ENCODE data around the gene DGKG. TPM values are rescaled to one million over a fixed set of nuclear protein-coding genes. Genes with fewer than 3 reads are reported as not detected.

The DGKG gene
- polyA plus RNA-seq, 1 of the 3 experiments (the other 2 are of a cell fraction) = 0.12 TPM

DNA sequence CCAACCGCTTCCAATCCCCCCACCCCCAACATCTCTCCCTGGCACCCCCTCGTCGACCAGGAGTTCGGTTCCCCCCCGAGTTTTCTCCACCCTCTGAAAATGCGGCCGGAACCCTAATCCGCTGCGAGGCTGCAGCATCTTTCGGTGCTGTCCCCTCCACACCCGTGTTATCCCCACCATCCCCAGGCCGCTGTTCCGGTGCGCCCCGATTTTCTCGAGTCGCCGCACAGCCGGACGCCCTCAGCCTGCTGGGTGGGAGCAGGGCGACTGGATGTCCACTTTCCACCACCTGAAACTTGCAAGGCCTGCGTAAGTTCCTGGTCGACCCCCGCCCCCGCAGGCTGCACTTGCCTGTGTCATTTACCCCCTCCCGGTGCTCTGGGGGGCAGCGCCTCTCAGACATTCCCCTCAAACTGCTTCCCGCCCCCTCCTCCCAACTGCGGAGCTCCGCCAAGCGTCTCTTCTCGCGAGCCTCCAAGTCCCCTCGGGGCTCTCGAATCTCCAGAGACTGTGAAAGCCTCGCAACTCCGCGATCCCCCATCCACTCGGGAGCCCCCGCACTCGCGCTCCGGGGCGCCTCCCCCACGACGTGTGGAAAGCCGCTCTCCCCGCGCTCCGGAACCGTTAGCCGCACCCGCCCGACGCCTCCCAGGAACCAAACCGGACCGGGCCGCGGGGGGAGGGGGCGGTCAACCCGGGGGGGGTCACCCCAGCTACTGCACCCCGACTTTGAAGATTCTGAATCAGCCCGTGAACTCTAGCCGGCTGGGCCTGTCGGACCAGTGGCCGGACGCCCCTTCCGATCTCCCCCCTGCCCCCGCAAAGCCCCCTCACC lies 253.7 kb downstream of the DGKG start:
- peak; percentile 87 for DNase-seq
- no peaks in the 10 kb centered on the region for H3K9me3 ChIP-seq
- peak; percentile 98 for TF ChIP-seq CHD2 (IDR thresholded peaks at IDR 0.05; ENCODE audit: low read length, partially characterized antibody)
- TF ChIP-seq, protein P1, sequence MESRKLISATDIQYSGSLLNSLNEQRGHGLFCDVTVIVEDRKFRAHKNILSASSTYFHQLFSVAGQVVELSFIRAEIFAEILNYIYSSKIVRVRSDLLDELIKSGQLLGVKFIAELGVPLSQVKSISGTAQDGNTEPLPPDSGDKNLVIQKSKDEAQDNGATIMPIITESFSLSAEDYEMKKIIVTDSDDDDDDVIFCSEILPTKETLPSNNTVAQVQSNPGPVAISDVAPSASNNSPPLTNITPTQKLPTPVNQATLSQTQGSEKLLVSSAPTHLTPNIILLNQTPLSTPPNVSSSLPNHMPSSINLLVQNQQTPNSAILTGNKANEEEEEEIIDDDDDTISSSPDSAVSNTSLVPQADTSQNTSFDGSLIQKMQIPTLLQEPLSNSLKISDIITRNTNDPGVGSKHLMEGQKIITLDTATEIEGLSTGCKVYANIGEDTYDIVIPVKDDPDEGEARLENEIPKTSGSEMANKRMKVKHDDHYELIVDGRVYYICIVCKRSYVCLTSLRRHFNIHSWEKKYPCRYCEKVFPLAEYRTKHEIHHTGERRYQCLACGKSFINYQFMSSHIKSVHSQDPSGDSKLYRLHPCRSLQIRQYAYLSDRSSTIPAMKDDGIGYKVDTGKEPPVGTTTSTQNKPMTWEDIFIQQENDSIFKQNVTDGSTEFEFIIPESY (IDR thresholded peaks at IDR 0.05; ENCODE audit: borderline replicate concordance, low read depth) = peak; percentile 90; the same call in 1 of the 2 replicates
- TF ChIP-seq, protein P2, sequence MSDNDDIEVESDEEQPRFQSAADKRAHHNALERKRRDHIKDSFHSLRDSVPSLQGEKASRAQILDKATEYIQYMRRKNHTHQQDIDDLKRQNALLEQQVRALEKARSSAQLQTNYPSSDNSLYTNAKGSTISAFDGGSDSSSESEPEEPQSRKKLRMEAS (IDR thresholded peaks at IDR 0.05; ENCODE audit: low read depth) = 0 out of 2 replicates have a peak, but pooled peaks have one; percentile 27
- TF ChIP-seq RCOR1 (IDR thresholded peaks at IDR 0.05; ENCODE audit: low read length) = peak; percentile 26; the same call in 1 of the 2 replicates
- no peak for TF ChIP-seq POLR2AphosphoS5 (IDR thresholded peaks at IDR 0.05; ENCODE audit: low read depth, low read length)
- 0 out of 2 replicates have a peak, but pooled peaks have one; percentile 21 for TF ChIP-seq ELF1 (IDR thresholded peaks at IDR 0.05)
- TF ChIP-seq NFIC (IDR thresholded peaks at IDR 0.05; ENCODE audit: borderline replicate concordance) = no peak
- H3K9ac ChIP-seq = peak overlapping the region; percentile 94
- peak overlapping the region; percentile 92 for H3K4me2 ChIP-seq
- H3K4me1 ChIP-seq (ENCODE audit: control insufficient read depth in 1 of 2, insufficient read depth in 2 of 2, low read depth in 1 of 2, low read length in 1 of 2) = peaks cover 18 to 31% of the 10 kb centered on the region in 2 experiments
- H4K20me1 ChIP-seq (ENCODE audit: insufficient read depth) = no peaks in the 10 kb centered on the region
- peak overlapping the region; percentile 90 for H3K27ac ChIP-seq (ENCODE audit: low read depth in 2 of 2, low read length in 1 of 2)
- 1% methylated on average over 31 of the region's 69 CpGs for WGBS (ENCODE audit: low lambda C conversion rate)
- peak overlapping the region; percentile 83 to 96 for H3K4me3 ChIP-seq (ENCODE audit: low read depth in 2 of 2, low read length in 1 of 2)
- no peaks in the 10 kb centered on the region; the same call in 1 of the 2 replicates for H3K27me3 ChIP-seq (ENCODE audit: insufficient read depth)
- peaks cover 20% of the 10 kb centered on the region for H3F3A ChIP-seq (replicated peaks; ENCODE audit: insufficient read depth)
- peaks cover 5 to 6% of the 10 kb centered on the region in 2 experiments for H3K36me3 ChIP-seq (replicated peaks in 1 of 2; ENCODE audit: control insufficient read depth in 1 of 2, insufficient read depth in 2 of 2, low read length in 1 of 2)
- no peaks in the 10 kb centered on the region for H3K9me2 ChIP-seq
- ChIA-PET POLR2A (interaction anchor here (1.0 to 2.5 kb wide), 3 partner anchors 11 to 428 kb away, joined by 3 to 16 read pairs (median 4); no protein-coding TSS in a partner anchor), CTCF (interaction anchor here (0.9 to 2.6 kb wide), 5 partner anchors 11 to 432 kb away, joined by 3 to 19 read pairs (median 5); no protein-coding TSS in a partner anchor)
- H3K79me2 ChIP-seq (ENCODE audit: insufficient read depth) = peaks cover 43% of the 10 kb centered on the region
- H2AFZ ChIP-seq (ENCODE audit: low read depth) = peak overlapping the region; percentile 50

GRCh38 chr3:186107215-186108105 lies 254.6 kb downstream of the DGKG start:
- peaks cover 5 to 6% of the 10 kb centered on the region in 2 experiments for H3K36me3 ChIP-seq (replicated peaks in 1 of 2; ENCODE audit: control insufficient read depth in 1 of 2, insufficient read depth in 2 of 2, low read length in 1 of 2)
- H3K9me3 ChIP-seq = no peaks in the 10 kb centered on the region
- peaks cover 47% of the 10 kb centered on the region for H3K79me2 ChIP-seq (ENCODE audit: insufficient read depth)
- H3K9ac ChIP-seq = peak overlapping the region; percentile 94
- H3K27me3 ChIP-seq (ENCODE audit: insufficient read depth) = no peaks in the 10 kb centered on the region
- WGBS (ENCODE audit: low lambda C conversion rate) = 2% methylated on average over 38 of the region's 45 CpGs
- peak overlapping the region; percentile 79 for H2AFZ ChIP-seq (ENCODE audit: low read depth)
- peak; percentile 73 for DNase-seq
- no peaks in the 10 kb centered on the region for H3K9me2 ChIP-seq
- ChIA-PET CTCF (interaction anchor here (0.7 to 2.6 kb wide), 4 partner anchors 10 to 433 kb away, joined by 3 to 19 read pairs (median 4); no protein-coding TSS in a partner anchor), POLR2A (interaction anchor here (2.5 kb wide), 1 partner anchor 10 kb away, joined by 16 read pairs; no protein-coding TSS in a partner anchor)
- H3K4me3 ChIP-seq (ENCODE audit: low read depth in 2 of 2, low read length in 1 of 2) = peak overlapping the region; percentile 83 to 96
- H4K20me1 ChIP-seq (ENCODE audit: insufficient read depth) = no peaks in the 10 kb centered on the region
- peaks cover 18 to 33% of the 10 kb centered on the region in 2 experiments for H3K4me1 ChIP-seq (ENCODE audit: control insufficient read depth in 1 of 2, insufficient read depth in 2 of 2, low read depth in 1 of 2, low read length in 1 of 2)
- peaks cover 20% of the 10 kb centered on the region for H3F3A ChIP-seq (replicated peaks; ENCODE audit: insufficient read depth)
- H3K27ac ChIP-seq (ENCODE audit: low read depth in 2 of 2, low read length in 1 of 2) = peak overlapping the region; percentile 90
- peak overlapping the region; percentile 92 for H3K4me2 ChIP-seq
- no peak for TF ChIP-seq EZH2phosphoT487 (IDR thresholded peaks at IDR 0.05; ENCODE audit: borderline replicate concordance, low read depth)
- TF ChIP-seq, protein P3, sequence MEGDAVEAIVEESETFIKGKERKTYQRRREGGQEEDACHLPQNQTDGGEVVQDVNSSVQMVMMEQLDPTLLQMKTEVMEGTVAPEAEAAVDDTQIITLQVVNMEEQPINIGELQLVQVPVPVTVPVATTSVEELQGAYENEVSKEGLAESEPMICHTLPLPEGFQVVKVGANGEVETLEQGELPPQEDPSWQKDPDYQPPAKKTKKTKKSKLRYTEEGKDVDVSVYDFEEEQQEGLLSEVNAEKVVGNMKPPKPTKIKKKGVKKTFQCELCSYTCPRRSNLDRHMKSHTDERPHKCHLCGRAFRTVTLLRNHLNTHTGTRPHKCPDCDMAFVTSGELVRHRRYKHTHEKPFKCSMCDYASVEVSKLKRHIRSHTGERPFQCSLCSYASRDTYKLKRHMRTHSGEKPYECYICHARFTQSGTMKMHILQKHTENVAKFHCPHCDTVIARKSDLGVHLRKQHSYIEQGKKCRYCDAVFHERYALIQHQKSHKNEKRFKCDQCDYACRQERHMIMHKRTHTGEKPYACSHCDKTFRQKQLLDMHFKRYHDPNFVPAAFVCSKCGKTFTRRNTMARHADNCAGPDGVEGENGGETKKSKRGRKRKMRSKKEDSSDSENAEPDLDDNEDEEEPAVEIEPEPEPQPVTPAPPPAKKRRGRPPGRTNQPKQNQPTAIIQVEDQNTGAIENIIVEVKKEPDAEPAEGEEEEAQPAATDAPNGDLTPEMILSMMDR (IDR thresholded peaks at IDR 0.05) = peak; percentile 8; the same call in 1 of the 2 replicates
- TF ChIP-seq, protein P1 (IDR thresholded peaks at IDR 0.05; ENCODE audit: borderline replicate concordance, low read depth) = no peak
- no peak for TF ChIP-seq NRF1 (IDR thresholded peaks at IDR 0.05; ENCODE audit: low read depth, low read length)
- TF ChIP-seq NFIC (IDR thresholded peaks at IDR 0.05; ENCODE audit: borderline replicate concordance) = no peak
- peak; percentile 3; the same call in 1 of the 2 replicates for TF ChIP-seq RAD21 (IDR thresholded peaks at IDR 0.05; ENCODE audit: low read length)
- TF ChIP-seq RXRA (IDR thresholded peaks at IDR 0.05; ENCODE audit: borderline replicate concordance, low read depth) = peak; percentile 2; the same call in 1 of the 2 replicates
- TF ChIP-seq TEAD4 (IDR thresholded peaks at IDR 0.05; ENCODE audit: borderline replicate concordance, insufficient read depth) = no peak
- TF ChIP-seq ELF1 (IDR thresholded peaks at IDR 0.05) = no peak
- no peak for TF ChIP-seq CHD2 (IDR thresholded peaks at IDR 0.05; ENCODE audit: low read length, partially characterized antibody)
- no peak for TF ChIP-seq YY1 (IDR thresholded peaks at IDR 0.05; ENCODE audit: low read depth)
- no peak for TF ChIP-seq RFX5 (IDR thresholded peaks at IDR 0.05; ENCODE audit: low read length)
- no peak; the same call in 1 of the 2 replicates for TF ChIP-seq GABPA (IDR thresholded peaks at IDR 0.05; ENCODE audit: low read depth)
